ENCODE data around the gene HGFAC. TPM values are rescaled to one million over a fixed set of nuclear protein-coding genes. Genes with fewer than 3 reads are reported as not detected.

Gene HGFAC
- total and polyA plus RNA-seq, 2 experiments from 2014 or later: not detected

DNA sequence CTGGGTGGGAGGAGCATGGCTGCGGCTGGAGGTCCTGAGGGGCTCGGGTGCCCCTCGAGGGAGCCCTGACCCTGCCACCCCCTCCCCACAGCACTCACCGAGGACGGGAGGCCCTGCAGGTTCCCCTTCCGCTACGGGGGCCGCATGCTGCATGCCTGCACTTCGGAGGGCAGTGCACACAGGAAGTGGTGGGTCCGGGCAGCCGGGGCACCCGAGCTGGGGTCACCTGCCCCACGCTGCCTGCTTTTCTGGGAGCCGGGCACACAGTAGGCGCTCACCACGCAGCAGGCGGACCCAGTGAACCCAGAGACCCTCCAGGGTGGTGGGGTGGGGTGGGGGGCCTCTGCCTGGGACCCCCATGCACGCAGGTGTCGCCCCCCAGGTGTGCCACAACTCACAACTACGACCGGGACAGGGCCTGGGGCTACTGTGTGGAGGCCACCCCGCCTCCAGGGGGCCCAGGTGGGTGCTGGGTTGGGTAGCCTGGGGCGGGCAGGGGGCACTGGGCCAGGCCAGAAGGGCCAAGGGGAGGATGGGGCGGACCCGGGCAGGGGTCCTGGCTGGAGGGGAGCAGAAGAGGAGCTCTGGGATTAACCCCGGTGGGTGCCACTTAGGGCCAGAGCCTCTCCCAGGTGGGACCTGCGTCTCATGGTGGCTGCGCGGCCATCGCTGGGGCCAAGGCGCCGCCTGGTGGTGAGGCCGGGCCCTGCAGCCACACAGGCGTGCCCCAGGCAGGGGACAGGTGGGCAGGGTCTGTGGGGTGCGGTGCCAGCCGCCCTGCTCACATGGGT is 1.4 kb downstream of the HGFAC start:
- no peaks in the 10 kb centered on the region for H3K9me2 ChIP-seq (ENCODE audit: insufficient read depth)
- in situ Hi-C loops (cut with MboI): no loop called here
- TF ChIP-seq EZH2phosphoT487 (IDR thresholded peaks at IDR 0.05; ENCODE audit: insufficient read depth, low read depth): no peak
- no peak for TF ChIP-seq EZH2 (IDR thresholded peaks at IDR 0.05; ENCODE audit: insufficient read depth, poor library complexity, severe bottlenecking)
- no peak overlapping the region for H3K27ac ChIP-seq
- H3F3A ChIP-seq (ENCODE audit: insufficient read depth): no peaks in the 10 kb centered on the region
- no peaks in the 10 kb centered on the region for H3K27me3 ChIP-seq (replicated peaks; ENCODE audit: insufficient read depth)
- 22 to 34% methylated on average over 24 to 31 of the region's 36 CpGs for WGBS, 2 experiments (ENCODE audit: low coverage in 1 of 2, low lambda C conversion rate in 2 of 2, missing lambda C conversion rate in 2 of 2)
- peak; percentile 67 for DNase-seq
- H2AFZ ChIP-seq: no peak overlapping the region
- H3K4me2 ChIP-seq (ENCODE audit: unreplicated experiment): no peak overlapping the region
- H3K4me1 ChIP-seq (ENCODE audit: insufficient read depth): no peaks in the 10 kb centered on the region
- H3K79me2 ChIP-seq (ENCODE audit: insufficient read depth): no peaks in the 10 kb centered on the region
- H3K9ac ChIP-seq: no peak overlapping the region
- H4K20me1 ChIP-seq (ENCODE audit: insufficient read depth): no peaks in the 10 kb centered on the region
- H3K9me3 ChIP-seq (ENCODE audit: low read depth): no peaks in the 10 kb centered on the region
- H3K4me3 ChIP-seq: no peak overlapping the region
- H3K36me3 ChIP-seq (ENCODE audit: low read depth): no peaks in the 10 kb centered on the region

DNA sequence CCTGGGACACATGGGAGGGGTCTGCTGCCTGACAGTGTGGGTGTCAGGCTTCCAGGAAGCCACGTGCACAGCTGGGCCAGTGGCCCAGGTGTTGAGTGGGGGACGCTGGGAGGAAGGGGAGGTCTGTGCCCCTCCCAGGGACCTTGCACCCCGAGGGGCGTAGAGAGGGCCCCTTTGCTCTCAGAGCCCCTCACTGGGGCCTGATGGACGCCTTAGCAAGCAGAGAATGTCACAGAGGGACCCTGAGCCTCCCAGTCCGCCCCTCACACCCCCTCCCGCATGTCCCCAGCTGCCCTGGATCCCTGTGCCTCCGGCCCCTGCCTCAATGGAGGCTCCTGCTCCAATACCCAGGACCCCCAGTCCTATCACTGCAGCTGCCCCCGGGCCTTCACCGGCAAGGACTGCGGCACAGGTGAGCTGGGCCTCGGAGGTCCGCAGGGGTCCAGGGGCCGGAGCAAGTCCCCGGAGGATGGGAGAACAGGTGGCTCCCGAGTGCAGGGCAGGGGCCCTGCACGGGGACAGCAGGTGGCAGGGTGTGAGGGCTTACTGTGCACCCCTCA is 2.1 kb downstream of the HGFAC start:
- Histone ChIP-seq H3F3A (ENCODE audit: insufficient read depth) (no peaks in the 10 kb centered on the region), H2AFZ (no peak overlapping the region), H3K4me2 (ENCODE audit: unreplicated experiment) (no peak overlapping the region), H3K4me1 (ENCODE audit: insufficient read depth) (no peaks in the 10 kb centered on the region), H3K9me2 (ENCODE audit: insufficient read depth) (no peaks in the 10 kb centered on the region), H4K20me1 (ENCODE audit: insufficient read depth) (no peaks in the 10 kb centered on the region), H3K27ac (no peak overlapping the region), H3K27me3 (replicated peaks; ENCODE audit: insufficient read depth) (no peaks in the 10 kb centered on the region), H3K9me3 (ENCODE audit: low read depth) (no peaks in the 10 kb centered on the region), H3K9ac (no peak overlapping the region), H3K4me3 (no peak overlapping the region), H3K79me2 (ENCODE audit: insufficient read depth) (no peaks in the 10 kb centered on the region), H3K36me3 (ENCODE audit: low read depth) (no peaks in the 10 kb centered on the region)
- no peak for TF ChIP-seq EZH2phosphoT487 (IDR thresholded peaks at IDR 0.05; ENCODE audit: insufficient read depth, low read depth)
- TF ChIP-seq EZH2 (IDR thresholded peaks at IDR 0.05; ENCODE audit: insufficient read depth, poor library complexity, severe bottlenecking): no peak
- no peak for DNase-seq
- in situ Hi-C loops (cut with MboI): no loop called here
- 52 to 55% methylated on average over 16 to 17 of the region's 17 CpGs for WGBS, 2 experiments (ENCODE audit: low coverage in 1 of 2, low lambda C conversion rate in 2 of 2, missing lambda C conversion rate in 2 of 2)

DNA sequence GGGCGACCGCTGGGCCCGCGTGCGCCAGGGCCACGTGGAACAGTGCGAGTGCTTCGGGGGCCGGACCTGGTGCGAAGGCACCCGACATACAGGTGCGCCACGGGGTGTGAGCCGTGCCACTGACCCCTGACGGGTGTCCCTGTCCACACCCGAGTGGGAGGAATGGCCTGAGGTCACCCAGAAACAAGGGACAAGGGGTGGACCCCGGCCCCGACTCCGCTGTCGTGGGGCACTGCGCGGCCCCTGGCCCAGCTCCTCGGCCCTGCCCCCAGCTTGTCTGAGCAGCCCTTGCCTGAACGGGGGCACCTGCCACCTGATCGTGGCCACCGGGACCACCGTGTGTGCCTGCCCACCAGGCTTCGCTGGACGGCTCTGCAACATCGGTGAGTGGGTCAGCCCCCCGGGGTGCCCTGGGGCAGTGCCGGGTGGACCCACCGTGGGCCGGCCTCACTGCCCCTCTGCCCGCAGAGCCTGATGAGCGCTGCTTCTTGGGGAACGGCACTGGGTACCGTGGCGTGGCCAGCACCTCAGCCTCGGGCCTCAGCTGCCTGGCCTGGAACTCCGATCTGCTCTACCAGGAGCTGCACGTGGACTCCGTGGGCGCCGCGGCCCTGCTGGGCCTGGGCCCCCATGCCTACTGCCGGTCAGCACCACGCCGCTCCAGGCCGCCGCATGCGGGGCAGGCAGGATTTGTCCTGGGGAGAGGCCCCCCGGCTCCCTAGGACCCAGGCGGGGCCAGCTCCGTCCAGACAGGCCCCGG is 2.8 kb downstream of the HGFAC start:
- no peak overlapping the region for H3K9ac ChIP-seq
- no peak overlapping the region for H3K4me3 ChIP-seq
- no peaks in the 10 kb centered on the region for H3K27me3 ChIP-seq (replicated peaks; ENCODE audit: insufficient read depth)
- H3K79me2 ChIP-seq (ENCODE audit: insufficient read depth): no peaks in the 10 kb centered on the region
- in situ Hi-C loops (cut with MboI): loop anchor here (5.0 kb wide), 1 partner anchor 97 kb away; no protein-coding TSS in a partner anchor
- 81 to 86% methylated on average over 35 to 49 of the region's 56 CpGs for WGBS, 2 experiments (ENCODE audit: low coverage in 1 of 2, low lambda C conversion rate in 2 of 2, missing lambda C conversion rate in 2 of 2)
- H2AFZ ChIP-seq: no peak overlapping the region
- no peak for DNase-seq
- H3K9me3 ChIP-seq (ENCODE audit: low read depth): no peaks in the 10 kb centered on the region
- no peaks in the 10 kb centered on the region for H3K36me3 ChIP-seq (ENCODE audit: low read depth)
- H3K27ac ChIP-seq: no peak overlapping the region
- no peaks in the 10 kb centered on the region for H3F3A ChIP-seq (ENCODE audit: insufficient read depth)
- H3K9me2 ChIP-seq (ENCODE audit: insufficient read depth): no peaks in the 10 kb centered on the region
- H4K20me1 ChIP-seq (ENCODE audit: insufficient read depth): no peaks in the 10 kb centered on the region
- no peak overlapping the region for H3K4me2 ChIP-seq (ENCODE audit: unreplicated experiment)
- no peaks in the 10 kb centered on the region for H3K4me1 ChIP-seq (ENCODE audit: insufficient read depth)
- TF ChIP-seq EZH2 (IDR thresholded peaks at IDR 0.05; ENCODE audit: insufficient read depth, poor library complexity, severe bottlenecking) (no peak), EZH2phosphoT487 (IDR thresholded peaks at IDR 0.05; ENCODE audit: insufficient read depth, low read depth) (no peak)

DNA sequence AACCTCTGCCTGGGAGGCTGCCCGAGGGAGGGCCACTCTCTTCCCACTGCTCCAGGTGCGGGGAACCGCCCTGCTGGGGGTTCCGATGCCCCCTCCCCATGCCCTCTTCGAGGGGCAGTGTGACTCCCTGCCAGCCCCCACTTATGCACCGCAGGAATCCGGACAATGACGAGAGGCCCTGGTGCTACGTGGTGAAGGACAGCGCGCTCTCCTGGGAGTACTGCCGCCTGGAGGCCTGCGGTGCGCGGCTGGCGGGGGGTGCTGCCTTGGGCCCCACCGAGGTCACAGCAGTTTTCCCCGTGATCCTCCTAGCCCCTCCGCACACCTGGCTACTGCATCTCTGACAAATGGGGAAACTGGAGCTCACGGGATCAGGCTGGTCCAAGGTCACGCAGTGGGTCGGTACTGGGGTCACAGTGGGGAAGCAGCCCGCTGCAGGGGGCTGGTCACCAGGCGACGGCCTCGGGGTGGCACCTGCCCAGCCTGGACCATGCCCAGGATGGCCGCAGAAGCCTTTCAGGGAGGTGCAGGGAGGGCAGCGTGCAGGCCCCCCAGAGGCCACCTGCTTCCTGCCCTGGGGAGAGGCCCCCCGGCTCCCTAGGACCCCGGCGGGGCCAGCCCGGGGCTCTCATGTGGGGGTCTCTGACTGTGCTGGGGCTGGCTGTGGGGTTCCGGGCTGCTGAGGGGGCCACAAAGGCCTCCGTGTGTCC is 3.5 kb downstream of the HGFAC start:
- TF ChIP-seq EZH2phosphoT487 (IDR thresholded peaks at IDR 0.05; ENCODE audit: insufficient read depth, low read depth) (no peak), EZH2 (IDR thresholded peaks at IDR 0.05; ENCODE audit: insufficient read depth, poor library complexity, severe bottlenecking) (no peak)
- no peaks in the 10 kb centered on the region for H3K36me3 ChIP-seq (ENCODE audit: low read depth)
- 87 to 88% methylated on average over 29 to 33 of the region's 34 CpGs for WGBS, 2 experiments (ENCODE audit: low coverage in 1 of 2, low lambda C conversion rate in 2 of 2, missing lambda C conversion rate in 2 of 2)
- no peak overlapping the region for H3K9ac ChIP-seq
- in situ Hi-C loops (cut with MboI): loop anchor here (5.0 kb wide), 1 partner anchor 98 kb away; no protein-coding TSS in a partner anchor
- H3K79me2 ChIP-seq (ENCODE audit: insufficient read depth): no peaks in the 10 kb centered on the region
- no peak overlapping the region for H3K4me3 ChIP-seq
- no peak overlapping the region for H3K4me2 ChIP-seq (ENCODE audit: unreplicated experiment)
- no peaks in the 10 kb centered on the region for H3K9me3 ChIP-seq (ENCODE audit: low read depth)
- DNase-seq: no peak
- no peaks in the 10 kb centered on the region for H3K27me3 ChIP-seq (replicated peaks; ENCODE audit: insufficient read depth)
- H3K27ac ChIP-seq: no peak overlapping the region
- H3F3A ChIP-seq (ENCODE audit: insufficient read depth): no peaks in the 10 kb centered on the region
- H3K9me2 ChIP-seq (ENCODE audit: insufficient read depth): no peaks in the 10 kb centered on the region
- H4K20me1 ChIP-seq (ENCODE audit: insufficient read depth): no peaks in the 10 kb centered on the region
- no peaks in the 10 kb centered on the region for H3K4me1 ChIP-seq (ENCODE audit: insufficient read depth)
- no peak overlapping the region for H2AFZ ChIP-seq

Measured in GM23248 (cell line).